Activated CD4-positive, alpha-beta T cell treated with anti-CD3 and anti-CD28 coated beads, Interleukin-2, amount 10 ng/mL, durations not matched to agents 24 days and 14 days (primary cell): ENCODE results near the gene ASPHD1. TPM values are rescaled to one million over a fixed set of nuclear protein-coding genes. Genes with fewer than 3 reads are reported as not detected.
"Not testable (repeated sequence)": the region's sequence is repeated elsewhere in the genome, so short reads cannot be mapped to it uniquely, and the experiment has no call there.

Source experiments
- DNase-seq: peaks from one replicate; pipeline ENCODE4 v3.0.0; 2022
- H3K27ac Mint-ChIP-seq: one replicate; pipeline ENCODE4 v1.8.0; 2022; ENCODE audit warnings: mild to moderate bottlenecking, mixed read lengths
- H3K27me3 Mint-ChIP-seq: one replicate; pipeline ENCODE4 v1.8.0; 2022; ENCODE audit warnings: mixed read lengths
- H3K36me3 Mint-ChIP-seq: one replicate; pipeline ENCODE4 v1.8.0; 2022; ENCODE audit warnings: low read depth, mild to moderate bottlenecking, mixed read lengths
- H3K4me1 Mint-ChIP-seq: one replicate; pipeline ENCODE4 v1.8.0; 2021; ENCODE audit warnings: mixed read lengths
- H3K4me3 Mint-ChIP-seq: one replicate; pipeline ENCODE4 v1.8.0; 2022; ENCODE audit warnings: mild to moderate bottlenecking, moderate library complexity, mixed read lengths
- H3K9me3 Mint-ChIP-seq: one replicate; pipeline ENCODE4 v1.8.0; 2021; ENCODE audit warnings: mixed read lengths
- intact Hi-C: fragments of 100-400 bp; cut with micrococcal nuclease; formaldehyde crosslinking; loops from one replicate; pipeline ENCODE4 v1.15.1; 2023
- total RNA-seq: library from RNA; stranded (reverse); gene quantifications from 2 replicates; pipeline ENCODE4 v1.2.3, GENCODE V29; 2022

The ASPHD1 gene
- total RNA-seq, 1 donor from 2014 or later: 4.8 TPM

GRCh38 chr16:29868396-29869009, 31.8 kb upstream of the ASPHD1 start:
- peaks cover 2% of the 10 kb centered on the region for H3K27me3 Mint-ChIP-seq
- no peak overlapping the region for H3K27ac Mint-ChIP-seq
- H3K4me1 Mint-ChIP-seq: peaks cover 4% of the 10 kb centered on the region
- H3K4me3 Mint-ChIP-seq: no peak overlapping the region
- intact Hi-C loops: loop anchor here (10.0 kb wide), 2 partner anchors 106 to 156 kb away; partner anchors contain the start of genes C16orf92 and TAOK2
- H3K36me3 Mint-ChIP-seq: no peaks in the 10 kb centered on the region
- H3K9me3 Mint-ChIP-seq: no peaks in the 10 kb centered on the region
- DNase-seq: no peak

- H3K4me3 Mint-ChIP-seq, H3K27me3 Mint-ChIP-seq, H3K36me3 Mint-ChIP-seq, DNase-seq, H3K9me3 Mint-ChIP-seq, H3K27ac Mint-ChIP-seq, H3K4me1 Mint-ChIP-seq: not testable (repeated sequence)
- intact Hi-C loops: loop anchor here (10.0 kb wide), 2 partner anchors 106 to 156 kb away; partner anchors contain the start of genes C16orf92 and TAOK2
These were observed 31.2 kb upstream of the ASPHD1 start for GRCh38 chr16:29869067-29869466.

GRCh38 chr16:29871822-29872546, 28.3 kb upstream of the ASPHD1 start:
- Mint-ChIP-seq H3K4me1 (peaks cover 7% of the 10 kb centered on the region), H3K4me3 (no peak overlapping the region), H3K27me3 (peaks cover 12% of the 10 kb centered on the region), H3K36me3 (no peaks in the 10 kb centered on the region), H3K27ac (no peak overlapping the region), H3K9me3 (no peaks in the 10 kb centered on the region)
- DNase-seq: no peak
- intact Hi-C loops: no loop called here

- H3K4me3 Mint-ChIP-seq: no peak overlapping the region
- no peaks in the 10 kb centered on the region for H3K9me3 Mint-ChIP-seq
- no peaks in the 10 kb centered on the region for H3K36me3 Mint-ChIP-seq
These were observed 27.0 kb upstream of the ASPHD1 start for GRCh38 chr16:29873319-29873718.

GRCh38 chr16:29875206-29875605, 25.1 kb upstream of the ASPHD1 start:
- Mint-ChIP-seq H3K27ac (no peak overlapping the region), H3K36me3 (no peaks in the 10 kb centered on the region), H3K9me3 (no peaks in the 10 kb centered on the region), H3K4me3 (no peak overlapping the region), H3K4me1 (peaks cover 13% of the 10 kb centered on the region), H3K27me3 (peaks cover 21% of the 10 kb centered on the region)
- intact Hi-C loops: no loop called here
- DNase-seq: no peak

More at GRCh38 chr16:29873319-29873718, 27.0 kb upstream of the ASPHD1 start:
- H3K4me1 Mint-ChIP-seq: peaks cover 13% of the 10 kb centered on the region
- intact Hi-C loops: no loop called here
- no peak for DNase-seq
- H3K27me3 Mint-ChIP-seq: peaks cover 21% of the 10 kb centered on the region
- H3K27ac Mint-ChIP-seq: no peak overlapping the region

GRCh38 chr16:29876217-29876593, 24.1 kb upstream of the ASPHD1 start:
- DNase-seq: peak; percentile 67
- Mint-ChIP-seq H3K9me3 (no peaks in the 10 kb centered on the region), H3K36me3 (no peaks in the 10 kb centered on the region), H3K27ac (no peak overlapping the region), H3K27me3 (peaks cover 23% of the 10 kb centered on the region), H3K4me3 (peak overlapping the region; percentile 76), H3K4me1 (peaks cover 13% of the 10 kb centered on the region)
- intact Hi-C loops: no loop called here

- Mint-ChIP-seq H3K4me1 (peaks cover 13% of the 10 kb centered on the region), H3K36me3 (no peaks in the 10 kb centered on the region), H3K27ac (no peak overlapping the region), H3K4me3 (peak overlapping the region; percentile 76), H3K27me3 (peaks cover 24% of the 10 kb centered on the region), H3K9me3 (no peaks in the 10 kb centered on the region)
- intact Hi-C loops: no loop called here
- peak; percentile 80 for DNase-seq
These were observed 23.6 kb upstream of the ASPHD1 start for GRCh38 chr16:29876594-29877249.

GRCh38 chr16:29877266-29877961, 22.9 kb upstream of the ASPHD1 start:
- peaks cover 13% of the 10 kb centered on the region for H3K4me1 Mint-ChIP-seq
- H3K27ac Mint-ChIP-seq: no peak overlapping the region
- H3K9me3 Mint-ChIP-seq: no peaks in the 10 kb centered on the region
- H3K4me3 Mint-ChIP-seq: peak overlapping the region; percentile 76
- DNase-seq: peak; percentile 86
- H3K27me3 Mint-ChIP-seq: peaks cover 24% of the 10 kb centered on the region
- intact Hi-C loops: no loop called here
- H3K36me3 Mint-ChIP-seq: no peaks in the 10 kb centered on the region

GRCh38 chr16:29878172-29878571, 22.1 kb upstream of the ASPHD1 start:
- Mint-ChIP-seq H3K27ac (no peak overlapping the region), H3K27me3 (peaks cover 26% of the 10 kb centered on the region), H3K4me3 (no peak overlapping the region), H3K36me3 (no peaks in the 10 kb centered on the region), H3K4me1 (peaks cover 13% of the 10 kb centered on the region), H3K9me3 (no peaks in the 10 kb centered on the region)
- intact Hi-C loops: no loop called here
- no peak for DNase-seq

GRCh38 chr16:29881050-29881449, 19.2 kb upstream of the ASPHD1 start:
- intact Hi-C loops: no loop called here
- no peaks in the 10 kb centered on the region for H3K36me3 Mint-ChIP-seq
- peaks cover 21% of the 10 kb centered on the region for H3K27me3 Mint-ChIP-seq
- no peak overlapping the region for H3K27ac Mint-ChIP-seq
- no peak overlapping the region for H3K4me3 Mint-ChIP-seq
- no peaks in the 10 kb centered on the region for H3K9me3 Mint-ChIP-seq
- DNase-seq: no peak
- peaks cover 13% of the 10 kb centered on the region for H3K4me1 Mint-ChIP-seq

GRCh38 chr16:29883987-29884386, 16.3 kb upstream of the ASPHD1 start:
- Mint-ChIP-seq H3K27ac (no peak overlapping the region), H3K4me3 (no peak overlapping the region), H3K27me3 (peaks cover 9% of the 10 kb centered on the region), H3K36me3 (no peaks in the 10 kb centered on the region), H3K9me3 (no peaks in the 10 kb centered on the region), H3K4me1 (no peaks in the 10 kb centered on the region)
- intact Hi-C loops: no loop called here
- DNase-seq: no peak

- DNase-seq, H3K27ac Mint-ChIP-seq, H3K9me3 Mint-ChIP-seq, H3K4me1 Mint-ChIP-seq, H3K36me3 Mint-ChIP-seq, intact Hi-C loops, H3K4me3 Mint-ChIP-seq, H3K27me3 Mint-ChIP-seq: not testable (repeated sequence)
These were observed 10.9 kb upstream of the ASPHD1 start for GRCh38 chr16:29889372-29889771.

GRCh38 chr16:29891525-29892457, 8.5 kb upstream of the ASPHD1 start:
- H3K27me3 Mint-ChIP-seq: peaks cover 5% of the 10 kb centered on the region
- H3K36me3 Mint-ChIP-seq: no peaks in the 10 kb centered on the region
- H3K9me3 Mint-ChIP-seq: no peaks in the 10 kb centered on the region
- H3K4me3 Mint-ChIP-seq: no peak overlapping the region
- no peak for DNase-seq
- H3K27ac Mint-ChIP-seq: no peak overlapping the region
- H3K4me1 Mint-ChIP-seq: no peaks in the 10 kb centered on the region
- intact Hi-C loops: no loop called here
